Activated naive CD4-positive, alpha-beta T cell treated with anti-CD3 and anti-CD28 coated beads for 36 hours (primary cell): Measurements from ENCODE around the gene CDC6. TPM values are rescaled to one million over a fixed set of nuclear protein-coding genes. Genes with fewer than 3 reads are reported as not detected.

ENCODE experiments used
- CTCF ChIA-PET: fragments of 350-600 bp; sonication (Branson Sonifier 250); formaldehyde crosslinking; loops from one replicate; lab custom pipeline; 2021; ENCODE audit warnings: antibody characterized with exemption; lab: Charles Lee
- DNase-seq: peaks from one replicate; pipeline ENCODE4 v3.0.0-alpha.2; 2020
- H3K27ac Mint-ChIP-seq: one replicate; pipeline ENCODE4 v1.8.0; 2021; ENCODE audit warnings: mild to moderate bottlenecking, mixed read lengths
- H3K27me3 Mint-ChIP-seq: one replicate; pipeline ENCODE4 v1.8.0; 2021; ENCODE audit warnings: low read depth, mixed read lengths
- H3K36me3 Mint-ChIP-seq: one replicate; pipeline ENCODE4 v1.8.0; 2021; ENCODE audit warnings: low read depth, mixed read lengths
- H3K4me1 Mint-ChIP-seq: one replicate; pipeline ENCODE4 v1.8.0; 2021; ENCODE audit warnings: low read depth, mixed read lengths
- H3K4me3 Mint-ChIP-seq: one replicate; pipeline ENCODE4 v1.8.0; 2021; ENCODE audit warnings: mild to moderate bottlenecking, moderate library complexity, mixed read lengths
- H3K9me3 Mint-ChIP-seq: one replicate; pipeline ENCODE4 v1.8.0; 2021; ENCODE audit warnings: mixed read lengths
- intact Hi-C: fragments of 100-400 bp; cut with micrococcal nuclease; formaldehyde crosslinking; loops from one replicate; pipeline ENCODE4 v1.15.1; 2023
- total RNA-seq, 2 experiments: library from RNA; stranded (reverse); gene quantifications; one replicate each; pipeline ENCODE4 v1.2.3, GENCODE V29; 2021

Gene CDC6
- total RNA-seq, 2 experiments from 2014 or later = 86.5 to 90.4 TPM

- Mint-ChIP-seq H3K27me3 (no peaks in the 10 kb centered on the region), H3K9me3 (no peaks in the 10 kb centered on the region), H3K36me3 (no peaks in the 10 kb centered on the region), H3K4me1 (peaks cover 48% of the 10 kb centered on the region), H3K4me3 (no peak overlapping the region), H3K27ac (no peak overlapping the region)
- CTCF ChIA-PET = interaction anchor here (1.6 kb wide), 1 partner anchor 42 kb away, joined by 4 read pairs; no protein-coding TSS in a partner anchor
- no peak for DNase-seq
- intact Hi-C loops = no loop called here
Observed at GRCh38 chr17:40312893-40313667, 25.4 kb downstream of the CDC6 start.

GRCh38 chr17:40313668-40314583 lies 26.2 kb downstream of the CDC6 start:
- CTCF ChIA-PET = interaction anchor here (1.6 kb wide), 1 partner anchor 41 kb away, joined by 4 read pairs; no protein-coding TSS in a partner anchor
- DNase-seq = no peak
- Mint-ChIP-seq H3K4me1 (peaks cover 48% of the 10 kb centered on the region), H3K4me3 (no peak overlapping the region), H3K36me3 (no peaks in the 10 kb centered on the region), H3K27ac (peak overlapping the region; percentile 2), H3K9me3 (no peaks in the 10 kb centered on the region), H3K27me3 (no peaks in the 10 kb centered on the region)
- intact Hi-C loops = no loop called here

GRCh38 chr17:40314584-40314956 lies 26.9 kb downstream of the CDC6 start:
- no peaks in the 10 kb centered on the region for H3K36me3 Mint-ChIP-seq
- peaks cover 52% of the 10 kb centered on the region for H3K4me1 Mint-ChIP-seq
- H3K9me3 Mint-ChIP-seq = no peaks in the 10 kb centered on the region
- H3K27me3 Mint-ChIP-seq = no peaks in the 10 kb centered on the region
- peak overlapping the region; percentile 2 for H3K27ac Mint-ChIP-seq
- CTCF ChIA-PET = interaction anchor here (1.6 kb wide), 1 partner anchor 40 kb away, joined by 4 read pairs; no protein-coding TSS in a partner anchor
- H3K4me3 Mint-ChIP-seq = no peak overlapping the region
- intact Hi-C loops = no loop called here
- peak; percentile 92 for DNase-seq

DNA sequence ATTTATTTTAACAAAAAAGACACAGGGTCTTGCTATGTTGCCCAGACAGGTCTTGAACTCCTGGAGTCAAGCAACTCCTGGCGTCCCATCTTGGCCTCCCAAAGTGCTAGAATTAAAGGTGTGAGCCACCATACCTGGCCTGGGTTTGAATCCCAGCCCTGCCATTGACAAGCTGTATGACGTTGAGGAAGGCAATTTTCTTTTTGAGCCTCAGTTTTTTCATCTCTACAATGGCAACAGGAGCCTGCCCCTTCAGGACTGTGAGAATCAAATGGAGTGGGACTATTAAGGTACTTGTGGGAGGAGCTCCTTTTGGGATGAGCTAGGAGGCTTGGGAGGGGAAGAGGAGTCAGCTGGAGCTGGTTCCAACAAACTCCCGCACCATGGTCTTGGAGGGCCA lies 27.5 kb downstream of the CDC6 start:
- intact Hi-C loops = no loop called here
- Mint-ChIP-seq H3K4me1 (peaks cover 56% of the 10 kb centered on the region), H3K27me3 (no peaks in the 10 kb centered on the region), H3K36me3 (no peaks in the 10 kb centered on the region), H3K4me3 (no peak overlapping the region), H3K27ac (no peak overlapping the region), H3K9me3 (no peaks in the 10 kb centered on the region)
- DNase-seq = no peak
- CTCF ChIA-PET = interaction anchor here (0.8 to 3.3 kb wide), 5 partner anchors 9 to 40 kb away, joined by 3 to 55 read pairs (median 5); no protein-coding TSS in a partner anchor

- intact Hi-C loops = no loop called here
- Mint-ChIP-seq H3K36me3 (no peaks in the 10 kb centered on the region), H3K27me3 (no peaks in the 10 kb centered on the region), H3K27ac (peak overlapping the region; percentile 33), H3K4me3 (no peak overlapping the region), H3K4me1 (peaks cover 61% of the 10 kb centered on the region), H3K9me3 (no peaks in the 10 kb centered on the region)
- DNase-seq = peak; percentile 37
- CTCF ChIA-PET = interaction anchor here (0.8 to 3.5 kb wide), 6 partner anchors 9 to 39 kb away, joined by 3 to 55 read pairs (median 8); no protein-coding TSS in a partner anchor
Observed at GRCh38 chr17:40315678-40316570, 28.2 kb downstream of the CDC6 start.

- intact Hi-C loops = no loop called here
- Mint-ChIP-seq H3K4me3 (no peak overlapping the region), H3K27ac (no peak overlapping the region), H3K9me3 (no peaks in the 10 kb centered on the region), H3K36me3 (no peaks in the 10 kb centered on the region), H3K4me1 (peaks cover 63% of the 10 kb centered on the region), H3K27me3 (no peaks in the 10 kb centered on the region)
- CTCF ChIA-PET = interaction anchor here (0.7 to 3.5 kb wide), 11 partner anchors 9 to 177 kb away, joined by 3 to 55 read pairs (median 5); no protein-coding TSS in a partner anchor
- DNase-seq = no peak
Observed at GRCh38 chr17:40316571-40317344, 29.1 kb downstream of the CDC6 start.

DNA sequence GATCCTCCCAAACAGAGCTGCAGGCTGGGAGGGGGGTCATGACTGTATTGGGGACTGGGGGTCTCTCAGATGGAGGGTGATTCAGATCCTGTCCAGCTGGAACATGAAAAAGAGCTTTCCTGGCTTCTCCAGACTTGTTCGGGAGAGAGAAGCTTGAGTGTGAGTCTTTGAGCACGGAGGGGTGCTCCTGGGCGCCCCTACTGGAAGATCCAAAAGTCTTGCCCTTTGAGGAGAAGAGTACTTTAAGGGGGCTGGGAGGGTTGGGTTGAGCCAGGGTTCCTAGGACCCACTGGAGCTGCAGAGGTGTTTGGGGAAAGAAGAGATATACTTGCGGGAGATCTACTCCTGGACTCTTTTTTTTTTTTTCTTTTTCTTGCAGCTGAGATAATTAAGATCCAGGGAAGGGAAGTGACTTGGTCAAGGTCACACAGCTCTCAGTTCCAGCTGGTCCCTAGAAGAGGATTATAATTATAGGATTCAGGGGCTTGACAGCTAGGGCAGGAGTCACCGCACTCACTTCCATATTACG lies 29.7 kb downstream of the CDC6 start:
- CTCF ChIA-PET = interaction anchor here (0.7 to 3.5 kb wide), 12 partner anchors 8 to 223 kb away, joined by 3 to 55 read pairs (median 4); no protein-coding TSS in a partner anchor
- Mint-ChIP-seq H3K27me3 (no peaks in the 10 kb centered on the region), H3K9me3 (no peaks in the 10 kb centered on the region), H3K4me1 (peaks cover 69% of the 10 kb centered on the region), H3K27ac (peak overlapping the region; percentile 90), H3K4me3 (peak overlapping the region; percentile 85), H3K36me3 (no peaks in the 10 kb centered on the region)
- peak; percentile 64 for DNase-seq
- intact Hi-C loops = no loop called here

DNA sequence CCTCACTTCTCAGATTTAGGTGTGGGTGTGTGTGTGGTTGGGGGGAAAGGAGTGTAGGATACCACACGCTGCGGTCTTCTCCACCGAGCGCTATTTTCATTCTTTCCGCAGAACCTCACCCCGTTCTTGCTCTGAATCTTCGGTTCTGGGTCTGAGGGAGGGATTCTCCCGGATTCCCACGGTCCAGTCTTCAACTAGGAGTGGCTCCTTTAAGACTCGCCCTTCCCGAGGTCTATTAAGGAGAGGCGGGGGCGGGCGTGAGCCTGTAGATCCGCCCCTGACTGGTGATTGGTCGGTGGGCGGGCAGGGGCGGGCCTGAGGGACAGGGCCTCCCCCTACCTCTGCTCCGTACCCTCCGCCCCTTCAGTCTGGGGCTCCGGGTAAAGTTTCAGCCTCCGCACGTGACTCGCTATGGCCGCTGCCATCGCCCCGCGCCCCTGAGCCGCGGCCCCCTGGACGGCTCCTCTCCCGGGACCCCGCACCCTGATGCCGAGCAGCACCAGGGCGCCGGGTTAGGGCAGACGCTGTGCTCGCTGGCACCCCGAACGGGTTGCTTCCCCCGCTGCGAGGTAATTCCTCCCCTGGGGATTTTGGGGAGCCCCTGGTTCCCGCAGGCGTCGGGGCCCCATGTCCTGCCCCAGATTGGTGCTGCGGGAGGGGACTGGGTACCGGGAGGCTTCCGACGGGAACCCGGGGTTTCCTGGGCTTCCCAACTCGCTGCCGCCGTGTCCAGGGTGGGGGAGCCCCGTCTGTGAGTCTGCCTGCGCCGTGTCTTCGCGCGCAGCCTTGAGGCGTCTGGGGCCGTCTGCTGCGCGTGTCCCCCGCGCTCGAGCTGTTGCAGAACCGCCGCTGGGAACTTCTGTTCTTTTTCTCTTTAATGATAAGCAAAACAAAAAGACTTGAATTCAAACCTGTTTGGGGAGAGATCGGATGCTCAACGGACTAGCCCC lies 30.5 kb downstream of the CDC6 start:
- intact Hi-C loops = loop anchor here (1.0 to 2.0 kb wide), 7 partner anchors 8 to 243 kb away; partner anchors contain the start of genes CDC6 and WIPF2
- peak; percentile 94 for DNase-seq
- Mint-ChIP-seq H3K27me3 (no peaks in the 10 kb centered on the region), H3K36me3 (no peaks in the 10 kb centered on the region), H3K4me1 (peaks cover 75% of the 10 kb centered on the region), H3K9me3 (no peaks in the 10 kb centered on the region), H3K27ac (peak overlapping the region; percentile 90), H3K4me3 (peak overlapping the region; percentile 85)
- CTCF ChIA-PET = interaction anchor here (0.7 to 3.5 kb wide), 11 partner anchors 11 to 222 kb away, joined by 3 to 55 read pairs (median 5); no protein-coding TSS in a partner anchor

GRCh38 chr17:40318830-40319391 lies 31.2 kb downstream of the CDC6 start:
- no peaks in the 10 kb centered on the region for H3K36me3 Mint-ChIP-seq
- peaks cover 79% of the 10 kb centered on the region for H3K4me1 Mint-ChIP-seq
- DNase-seq = no peak
- intact Hi-C loops = loop anchor here (1.0 to 2.0 kb wide), 7 partner anchors 7 to 242 kb away; partner anchors contain the start of genes CDC6 and WIPF2
- H3K4me3 Mint-ChIP-seq = peak overlapping the region; percentile 85
- CTCF ChIA-PET = interaction anchor here (0.6 to 3.5 kb wide), 9 partner anchors 9 to 117 kb away, joined by 3 to 29 read pairs (median 4); no protein-coding TSS in a partner anchor
- no peaks in the 10 kb centered on the region for H3K9me3 Mint-ChIP-seq
- H3K27me3 Mint-ChIP-seq = no peaks in the 10 kb centered on the region
- H3K27ac Mint-ChIP-seq = peak overlapping the region; percentile 90
